Cardiac atrium fibroblast (primary cell): ENCODE measurements around the gene TRMT112. TPM values are rescaled to one million over a fixed set of nuclear protein-coding genes. Genes with fewer than 3 reads are reported as not detected.

Source experiments
- total RNA-seq: library from RNA; depleted of rRNA; stranded (reverse); fragments of >200 nt; gene quantifications from 2 replicates; pipeline ENCODE4 v1.2.3, GENCODE V29; 2015

TRMT112 gene
- 186 and 201 TPM in 2 replicates for total RNA-seq

GRCh38 chr11:64317325-64317960, at the start of gene TRMT112:
Gene TRMT112 (minus strand): TSS chr11:64317559. CDS start chr11:64317526, 33 bp downstream.

GRCh38 chr11:64358907-64359711, 41.8 kb upstream of the TRMT112 start, which contains the start of gene RPS6KA4:
Gene RPS6KA4 (plus strand): TSS chr11:64359162. CDS start chr11:64359236, 74 bp downstream.

GRCh38 chr11:64339754-64340408, 22.5 kb upstream of the TRMT112 start, which contains the start of gene CCDC88B:
Gene CCDC88B (plus strand): TSS chr11:64340204. CDS start chr11:64340267, 63 bp downstream.

GRCh38 chr11:64317961-64318765, 804 bp upstream of the TRMT112 start, which contains the start of gene PRDX5:
Gene PRDX5 (plus strand): TSS chr11:64318121. CDS start chr11:64318216, 95 bp downstream.

GRCh38 chr11:64305075-64305690, 12.2 kb downstream of the TRMT112 start, which contains the start of gene ESRRA:
Gene ESRRA (plus strand): TSS chr11:64305524. CDS start chr11:64307180, 1,656 bp downstream.

GRCh38 chr11:64299847-64300648, 17.3 kb downstream of the TRMT112 start, which contains the start of gene CATSPERZ:
Gene CATSPERZ (plus strand): TSS chr11:64300358. CDS start chr11:64300411, 53 bp downstream.

GRCh38 chr11:64291262-64291751, 26.1 kb downstream of the TRMT112 start, which contains the start of gene KCNK4:
Gene KCNK4 (plus strand): TSS chr11:64291302. CDS start chr11:64293019, 1,717 bp downstream.

GRCh38 chr11:64284962-64285884, 32.1 kb downstream of the TRMT112 start, which contains the start of gene GPR137:
Gene GPR137 (plus strand): TSS chr11:64285848. CDS start chr11:64286525, 677 bp downstream.

GRCh38 chr11:64284048-64284961, 33.1 kb downstream of the TRMT112 start, which contains the start of gene BAD:
Gene BAD (minus strand): TSS chr11:64284665. CDS start chr11:64284368, 297 bp downstream.

Other genes with a start within 250 kb of the TRMT112 start
- 13.1 and 16.1 TPM in 2 replicates for gene MACROD1, start 151.4 kb downstream of the TRMT112 start, total RNA-seq
- gene STIP1, start 131.4 kb downstream of the TRMT112 start, total RNA-seq, result 116 and 128 TPM in 2 replicates
- 9.2 and 13.1 TPM in 2 replicates for gene FERMT3, start 110.8 kb downstream of the TRMT112 start, total RNA-seq
- gene TRPT1, start 91.4 kb downstream of the TRMT112 start, total RNA-seq, result 87.0 and 88.8 TPM in 2 replicates
- 54.9 and 70.6 TPM in 2 replicates for gene NUDT22, start 91.3 kb downstream of the TRMT112 start, total RNA-seq
- 8.3 and 30.5 TPM in 2 replicates for gene DNAJC4, start 87.0 kb downstream of the TRMT112 start, total RNA-seq
- gene VEGFB, start 83.0 kb downstream of the TRMT112 start, total RNA-seq, result 31.3 and 47.3 TPM in 2 replicates
- gene FKBP2, start 76.5 kb downstream of the TRMT112 start, total RNA-seq, result 71.8 and 82.0 TPM in 2 replicates
- 200 and 229 TPM in 2 replicates for gene PPP1R14B, start 70.6 kb downstream of the TRMT112 start, total RNA-seq
- gene PLCB3, start 66.0 kb downstream of the TRMT112 start, total RNA-seq, result 37.4 and 38.3 TPM in 2 replicates
- gene BAD, start 32.9 kb downstream of the TRMT112 start, total RNA-seq, result 81.2 and 101 TPM in 2 replicates
- gene GPR137, start 31.7 kb downstream of the TRMT112 start, total RNA-seq, result 31.2 and 50.1 TPM in 2 replicates
- not detected in 2 replicates for gene KCNK4, start 26.3 kb downstream of the TRMT112 start, total RNA-seq
- not detected in 2 replicates for gene CATSPERZ, start 17.2 kb downstream of the TRMT112 start, total RNA-seq
- 39.2 and 43.6 TPM in 2 replicates for gene ESRRA, start 12.0 kb downstream of the TRMT112 start, total RNA-seq
- gene PRDX5, start 562 bp upstream of the TRMT112 start, total RNA-seq, result 351 and 374 TPM in 2 replicates
- gene CCDC88B, start 22.6 kb upstream of the TRMT112 start, total RNA-seq, result 2.4 TPM in 1 of 2 replicates, not detected in the other
- 42.6 and 61.0 TPM in 2 replicates for gene RPS6KA4, start 41.6 kb upstream of the TRMT112 start, total RNA-seq
- gene SLC22A11, start 238.4 kb upstream of the TRMT112 start, total RNA-seq, result not detected in 2 replicates